Smooth muscle cell (in vitro differentiated cells): ENCODE data around the gene REC114. TPM values are rescaled to one million over a fixed set of nuclear protein-coding genes. Genes with fewer than 3 reads are reported as not detected.
"Not testable (repeated sequence)": the region's sequence is repeated elsewhere in the genome, so short reads cannot be mapped to it uniquely, and the experiment has no call there.

Experiments
- DNase-seq: peaks from one replicate; lab custom pipeline; 2025; ENCODE audit not compliant: unreplicated experiment; lab: John Stamatoyannopoulos, UW
- H2AFZ ChIP-seq: fragments of 200-600 bp; sonication (generic); 2 replicates; pipeline ENCODE4 v1.6.0; 2016; ENCODE audit warnings: antibody characterized with exemption, low read depth, mild to moderate bottlenecking
- H3F3A ChIP-seq: fragments of 200-600 bp; sonication (generic); 2 replicates; pipeline ENCODE4 v1.6.0; 2017; ENCODE audit warnings: antibody characterized with exemption, low read depth
- H3K27ac ChIP-seq: fragments of 200-600 bp; sonication (generic); 2 replicates; pipeline ENCODE4 v1.5.1; 2016; ENCODE audit warnings: low read depth, mild to moderate bottlenecking
- H3K27me3 ChIP-seq: fragments of 200-600 bp; sonication (generic); 2 replicates; pipeline ENCODE4 v1.6.1; 2016; ENCODE audit warnings: low read depth, mild to moderate bottlenecking
- H3K36me3 ChIP-seq: fragments of 200-600 bp; sonication (generic); 2 replicates; pipeline ENCODE4 v1.5.1; 2016; ENCODE audit warnings: low read depth
- H3K4me1 ChIP-seq: fragments of 200-600 bp; sonication (generic); 2 replicates; pipeline ENCODE4 v1.5.1; 2016; ENCODE audit warnings: low read depth
- H3K4me2 ChIP-seq: fragments of 200-600 bp; sonication (generic); 2 replicates; pipeline ENCODE4 v1.6.0; 2016; ENCODE audit warnings: mild to moderate bottlenecking
- H3K4me3 ChIP-seq: fragments of 200-600 bp; sonication (generic); 2 replicates; pipeline ENCODE4 v1.5.1; 2016; ENCODE audit warnings: mild to moderate bottlenecking
- H3K79me2 ChIP-seq: fragments of 200-600 bp; sonication (generic); 2 replicates; pipeline ENCODE4 v1.6.0; 2016; ENCODE audit warnings: low read depth, mild to moderate bottlenecking
- H3K9ac ChIP-seq: fragments of 200-600 bp; sonication (generic); 2 replicates; pipeline ENCODE4 v1.6.0; 2016; ENCODE audit warnings: low read depth
- H3K9me3 ChIP-seq: fragments of 200-600 bp; sonication (generic); replicated peaks from 2 replicates; pipeline ENCODE4 v1.5.1; 2016; ENCODE audit warnings: low read depth
- H4K20me1 ChIP-seq: fragments of 200-600 bp; sonication (generic); 2 replicates; pipeline ENCODE4 v1.6.0; 2016; ENCODE audit warnings: low read depth
- WGBS: methylation state at CpG from one replicate; pipeline ENCODE4 v1.1.7; 2016; ENCODE audit warnings: low lambda C conversion rate; 5-methylcytosine and 5-hydroxymethylcytosine counted together
- polyA plus RNA-seq: library from polyadenylated mRNA; unstranded; fragments of >200 nt; fragmentation: Nextera tagmentation; extraction: Ambion mirVana; gene quantifications from 2 replicates; pipeline ENCODE4 v1.2.1, GENCODE V29; 2016
- total RNA-seq: library from RNA; depleted of rRNA; stranded (reverse); fragments of >200 nt; gene quantifications from 2 replicates; pipeline ENCODE4 v1.2.3, GENCODE V29; 2014
- TF ChIP-seq, protein P1 (sequence below): fragments of 200-600 bp; sonication (generic); IDR thresholded peaks from 2 replicates; pipeline ENCODE4 v1.5.1; 2017; ENCODE audit warnings: borderline replicate concordance, mild to moderate bottlenecking, antibody characterized with exemption; ENCODE audit not compliant: insufficient read depth, poor library complexity, severe bottlenecking

The REC114 gene
- total and polyA plus RNA-seq, 2 experiments from 2014 or later = not detected

DNA sequence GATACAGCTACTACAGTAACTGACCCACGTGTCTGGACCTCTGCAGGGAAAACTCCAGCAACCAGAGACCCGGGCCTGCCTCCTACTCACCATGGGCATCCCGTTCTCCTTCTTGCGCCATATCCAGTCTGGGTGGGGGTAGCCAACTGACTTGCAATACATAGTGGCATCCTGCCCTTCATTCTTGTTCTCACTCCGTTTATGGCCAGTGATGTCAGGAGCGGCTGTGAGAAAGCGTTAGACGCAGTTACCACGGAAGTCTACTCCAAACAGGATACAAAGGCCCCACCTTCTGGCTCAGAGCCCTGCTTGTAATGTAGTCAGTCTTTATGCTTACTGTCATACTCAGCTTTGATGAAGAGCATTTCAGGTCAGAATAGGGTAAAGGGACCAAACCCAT lies 130.6 kb downstream of the REC114 start:
- peaks cover 15% of the 10 kb centered on the region for H3K36me3 ChIP-seq
- 89% methylated on average over 9 of the region's 9 CpGs for WGBS
- H2AFZ ChIP-seq = no peak overlapping the region

DNA sequence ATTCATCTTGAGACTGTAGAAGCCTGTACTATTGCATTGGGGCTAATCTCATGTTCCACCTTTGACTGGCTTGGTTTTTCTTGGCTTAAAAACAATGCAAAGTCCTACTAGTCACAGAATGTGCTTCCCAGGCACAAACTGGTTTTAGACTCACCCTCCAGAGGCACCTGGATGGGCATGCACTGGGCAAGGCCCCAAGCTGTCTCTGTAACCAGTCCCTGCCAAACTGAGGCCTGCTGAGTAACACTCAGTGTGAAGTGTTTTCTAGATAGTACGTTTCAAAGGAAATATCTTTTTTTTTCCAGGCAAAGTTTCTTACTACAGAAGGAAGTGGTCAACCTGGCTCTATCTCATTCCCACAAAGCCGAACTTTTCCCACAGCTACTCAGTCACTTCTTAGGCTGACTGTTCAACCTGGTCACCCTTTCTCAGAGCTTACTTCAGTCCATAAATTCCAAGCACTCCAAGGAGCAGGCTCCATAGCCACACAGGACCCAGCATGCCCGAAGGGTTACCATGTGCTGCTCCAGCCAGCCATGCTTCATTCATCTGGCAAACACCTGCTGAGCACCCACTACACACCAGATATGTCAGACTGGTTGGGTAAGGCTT lies 132.8 kb downstream of the REC114 start:
- no peaks in the 10 kb centered on the region for H3K9me3 ChIP-seq
- H4K20me1 ChIP-seq = peaks cover 91% of the 10 kb centered on the region
- H3K36me3 ChIP-seq = peaks cover 10% of the 10 kb centered on the region
- DNase-seq = no peak
- no peak overlapping the region for H3K27ac ChIP-seq
- no peaks in the 10 kb centered on the region for H3K27me3 ChIP-seq
- H3F3A ChIP-seq = no peaks in the 10 kb centered on the region
- peaks cover 9% of the 10 kb centered on the region for H3K79me2 ChIP-seq
- WGBS = 77% methylated on average over 3 of the region's 3 CpGs
- no peak overlapping the region for H3K4me3 ChIP-seq
- H3K4me2 ChIP-seq = no peak overlapping the region
- H3K9ac ChIP-seq = no peak overlapping the region
- no peak overlapping the region for H2AFZ ChIP-seq
- TF ChIP-seq, protein P1, sequence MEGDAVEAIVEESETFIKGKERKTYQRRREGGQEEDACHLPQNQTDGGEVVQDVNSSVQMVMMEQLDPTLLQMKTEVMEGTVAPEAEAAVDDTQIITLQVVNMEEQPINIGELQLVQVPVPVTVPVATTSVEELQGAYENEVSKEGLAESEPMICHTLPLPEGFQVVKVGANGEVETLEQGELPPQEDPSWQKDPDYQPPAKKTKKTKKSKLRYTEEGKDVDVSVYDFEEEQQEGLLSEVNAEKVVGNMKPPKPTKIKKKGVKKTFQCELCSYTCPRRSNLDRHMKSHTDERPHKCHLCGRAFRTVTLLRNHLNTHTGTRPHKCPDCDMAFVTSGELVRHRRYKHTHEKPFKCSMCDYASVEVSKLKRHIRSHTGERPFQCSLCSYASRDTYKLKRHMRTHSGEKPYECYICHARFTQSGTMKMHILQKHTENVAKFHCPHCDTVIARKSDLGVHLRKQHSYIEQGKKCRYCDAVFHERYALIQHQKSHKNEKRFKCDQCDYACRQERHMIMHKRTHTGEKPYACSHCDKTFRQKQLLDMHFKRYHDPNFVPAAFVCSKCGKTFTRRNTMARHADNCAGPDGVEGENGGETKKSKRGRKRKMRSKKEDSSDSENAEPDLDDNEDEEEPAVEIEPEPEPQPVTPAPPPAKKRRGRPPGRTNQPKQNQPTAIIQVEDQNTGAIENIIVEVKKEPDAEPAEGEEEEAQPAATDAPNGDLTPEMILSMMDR = no peak
- no peaks in the 10 kb centered on the region for H3K4me1 ChIP-seq

More for the DNA sequence above, 130.6 kb downstream of the REC114 start:
- Histone ChIP-seq H3F3A (no peaks in the 10 kb centered on the region), H3K9ac (no peak overlapping the region), H3K9me3 (no peaks in the 10 kb centered on the region), H3K79me2 (peaks cover 9% of the 10 kb centered on the region), H3K27ac (no peak overlapping the region), H3K4me1 (no peaks in the 10 kb centered on the region), H3K27me3 (no peaks in the 10 kb centered on the region), H3K4me3 (no peak overlapping the region), H3K4me2 (no peak overlapping the region), H4K20me1 (peaks cover 95% of the 10 kb centered on the region)
- TF ChIP-seq, protein P1 = no peak
- no peak for DNase-seq

DNA sequence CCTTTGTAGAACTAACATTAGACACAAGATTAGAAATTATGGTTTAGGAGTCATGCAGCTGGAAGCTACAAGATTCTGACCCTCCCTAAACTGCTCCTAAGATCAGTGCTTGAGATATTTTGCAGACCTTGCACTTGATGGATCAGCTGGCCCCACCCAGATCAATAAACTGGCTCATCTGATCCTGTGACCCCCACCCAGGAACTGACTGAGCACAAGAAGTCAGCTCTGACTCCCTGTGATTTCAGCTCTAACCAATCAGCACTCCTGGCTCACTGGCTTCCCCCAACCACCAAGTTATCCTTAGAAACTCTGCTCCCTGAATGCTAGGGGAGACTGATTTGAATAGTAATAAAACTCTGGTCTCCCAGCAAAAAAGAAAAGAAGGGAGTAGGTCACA lies 134.6 kb downstream of the REC114 start:
- Histone ChIP-seq H4K20me1 (peaks cover 92% of the 10 kb centered on the region), H3K79me2 (peaks cover 10% of the 10 kb centered on the region), H3K27ac (peak overlapping the region; percentile 14)
- not testable (repeated sequence) for H3K27me3 ChIP-seq, H3K4me1 ChIP-seq, H3K9me3 ChIP-seq, H3K4me3 ChIP-seq, H3K36me3 ChIP-seq, H2AFZ ChIP-seq, H3K4me2 ChIP-seq, H3K9ac ChIP-seq, DNase-seq, H3F3A ChIP-seq

DNA sequence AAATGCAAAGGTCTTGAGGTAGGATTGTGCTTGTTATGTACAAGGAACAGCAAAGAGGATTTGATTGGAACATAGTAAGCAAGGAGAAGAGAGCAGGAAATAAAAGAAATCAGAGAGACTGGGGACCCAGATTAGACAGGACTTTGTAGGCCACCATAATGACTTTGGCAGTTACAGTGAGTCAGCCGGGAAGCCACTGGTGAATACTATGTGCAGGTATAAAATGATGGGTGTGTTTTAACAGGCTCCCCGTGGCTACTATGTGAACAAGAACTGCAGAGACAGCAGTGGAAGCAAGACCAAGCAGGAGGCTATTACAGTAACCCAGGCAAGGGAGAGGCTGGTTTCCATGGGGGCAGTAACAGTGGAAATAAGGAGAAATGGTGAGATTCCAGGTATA lies 135.1 kb downstream of the REC114 start:
- Histone ChIP-seq H3K36me3 (peaks cover 3% of the 10 kb centered on the region), H3K9ac (no peak overlapping the region), H3K79me2 (peaks cover 13% of the 10 kb centered on the region), H3K4me3 (no peak overlapping the region), H3K27ac (peak overlapping the region; percentile 14), H3K27me3 (no peaks in the 10 kb centered on the region), H3K9me3 (no peaks in the 10 kb centered on the region), H4K20me1 (peaks cover 92% of the 10 kb centered on the region), H2AFZ (no peak overlapping the region), H3K4me1 (no peaks in the 10 kb centered on the region), H3K4me2 (no peak overlapping the region), H3F3A (no peaks in the 10 kb centered on the region)
- DNase-seq = no peak
- TF ChIP-seq, protein P1 = no peak
- 81% methylated on average over 2 of the region's 2 CpGs for WGBS
